Skin of body (tissue), 2 donors: ENCODE measurements around the gene FBXL15. TPM values are rescaled to one million over a fixed set of nuclear protein-coding genes. Genes with fewer than 3 reads are reported as not detected.

Experiments used
- DNase-seq: peaks from one replicate; lab custom pipeline; 2025; lab: John Stamatoyannopoulos, UW
- total RNA-seq: library from RNA; depleted of rRNA; stranded (reverse); fragments of >200 nt; gene quantifications from one replicate; pipeline ENCODE4 v1.2.3, GENCODE V29; 2014

FBXL15 gene
- total RNA-seq, 1 donor from 2014 or later: 4.2 TPM

GRCh38 chr10:102397222-102398171 lies 23.1 kb upstream of the FBXL15 start:
- no peak for DNase-seq

- no peak for DNase-seq
These were observed 22.2 kb upstream of the FBXL15 start for GRCh38 chr10:102398172-102399020.

GRCh38 chr10:102399217-102400021 lies 21.2 kb upstream of the FBXL15 start:
- peak; percentile 83 for DNase-seq

- DNase-seq: no peak
These were observed 20.6 kb upstream of the FBXL15 start for GRCh38 chr10:102400076-102400475.

- no peak for DNase-seq
These were observed 19.9 kb upstream of the FBXL15 start for GRCh38 chr10:102400598-102401341.

- no peak for DNase-seq
These were observed 19.3 kb upstream of the FBXL15 start for GRCh38 chr10:102401342-102401654.

GRCh38 chr10:102401735-102402511 lies 18.7 kb upstream of the FBXL15 start:
- DNase-seq: no peak

- DNase-seq: no peak
These were observed 18.1 kb upstream of the FBXL15 start for GRCh38 chr10:102402512-102402896.

GRCh38 chr10:102403115-102403514 lies 17.5 kb upstream of the FBXL15 start:
- no peak for DNase-seq

GRCh38 chr10:102404361-102405107 lies 16.1 kb upstream of the FBXL15 start:
- DNase-seq: no peak

GRCh38 chr10:102405108-102405571 lies 15.5 kb upstream of the FBXL15 start:
- DNase-seq: no peak

GRCh38 chr10:102405632-102406031 lies 15.0 kb upstream of the FBXL15 start:
- no peak for DNase-seq

GRCh38 chr10:102406815-102407214 lies 13.8 kb upstream of the FBXL15 start:
- DNase-seq: no peak

- DNase-seq: no peak
These were observed 13.1 kb upstream of the FBXL15 start for GRCh38 chr10:102407425-102408130.

- no peak for DNase-seq
These were observed 12.4 kb upstream of the FBXL15 start for GRCh38 chr10:102408131-102408727.

GRCh38 chr10:102408728-102409603 lies 11.7 kb upstream of the FBXL15 start:
- peak; percentile 78 for DNase-seq
